Mesothelial cell of epicardium (in vitro differentiated cells): ENCODE results near the gene ABCB1. TPM values are rescaled to one million over a fixed set of nuclear protein-coding genes. Genes with fewer than 3 reads are reported as not detected.

Experiments
- DNase-seq, 2 experiments: peaks; one replicate each; pipeline ENCODE4 v3.0.0; 2021; ENCODE audit warnings: low spot score in 2 of 2; ENCODE audit not compliant: unreplicated experiment in 2 of 2
- H3K27ac Mint-ChIP-seq: 2 replicates; pipeline ENCODE4 v1.8.0; 2021; ENCODE audit warnings: mixed read lengths
- H3K27me3 Mint-ChIP-seq: 2 replicates; pipeline ENCODE4 v1.8.0; 2021; ENCODE audit warnings: low read depth, mixed read lengths
- H3K36me3 Mint-ChIP-seq: 2 replicates; pipeline ENCODE4 v1.8.0; 2021; ENCODE audit warnings: mixed read lengths
- H3K4me1 Mint-ChIP-seq: 2 replicates; pipeline ENCODE4 v1.8.0; 2021; ENCODE audit warnings: mixed read lengths
- H3K4me3 Mint-ChIP-seq: 2 replicates; pipeline ENCODE4 v1.8.0; 2021; ENCODE audit warnings: mild to moderate bottlenecking, moderate library complexity, mixed read lengths
- H3K9me3 Mint-ChIP-seq: 2 replicates; pipeline ENCODE4 v1.8.0; 2021; ENCODE audit warnings: mixed read lengths
- CTCF ChIP-seq: fragments of 200-600 bp; sonication (generic); IDR thresholded peaks from one replicate; pipeline ENCODE4 v1.5.0; 2021; ENCODE audit warnings: antibody characterized with exemption; ENCODE audit not compliant: unreplicated experiment
- total RNA-seq: library from RNA; stranded (reverse); gene quantifications from 3 replicates; pipeline ENCODE4 v1.2.1, GENCODE V29; 2021

The ABCB1 gene
- total RNA-seq, 1 donor from 2014 or later, result 1.5 TPM

- no peaks in the 10 kb centered on the region for H3K27me3 Mint-ChIP-seq
- H3K4me1 Mint-ChIP-seq, result peaks cover 16% of the 10 kb centered on the region
These were observed 70.6 kb downstream of the ABCB1 start for GRCh38 chr7:87530126-87530525.

GRCh38 chr7:87528730-87529129, 72.0 kb downstream of the ABCB1 start:
- Mint-ChIP-seq H3K9me3 (peaks cover 9% of the 10 kb centered on the region), H3K36me3 (no peaks in the 10 kb centered on the region), H3K4me3 (no peak overlapping the region), H3K4me1 (peaks cover 16% of the 10 kb centered on the region), H3K27ac (no peak overlapping the region), H3K27me3 (no peaks in the 10 kb centered on the region)
- no peak for TF ChIP-seq CTCF
- no peak for DNase-seq

More at GRCh38 chr7:87530126-87530525, 70.6 kb downstream of the ABCB1 start:
- DNase-seq, result no peak
- Mint-ChIP-seq H3K4me3 (no peak overlapping the region), H3K9me3 (peaks cover 9% of the 10 kb centered on the region), H3K27ac (no peak overlapping the region), H3K36me3 (no peaks in the 10 kb centered on the region)
- no peak for TF ChIP-seq CTCF

GRCh38 chr7:87518735-87519134, 81.9 kb downstream of the ABCB1 start:
- Mint-ChIP-seq H3K27ac (no peak overlapping the region), H3K9me3 (no peaks in the 10 kb centered on the region), H3K27me3 (no peaks in the 10 kb centered on the region), H3K4me1 (no peaks in the 10 kb centered on the region), H3K4me3 (no peak overlapping the region), H3K36me3 (no peaks in the 10 kb centered on the region)
- TF ChIP-seq CTCF, result no peak
- no peak for DNase-seq

GRCh38 chr7:87517891-87518290, 82.8 kb downstream of the ABCB1 start:
- Mint-ChIP-seq H3K4me3 (no peak overlapping the region), H3K4me1 (no peaks in the 10 kb centered on the region), H3K27ac (no peak overlapping the region), H3K27me3 (no peaks in the 10 kb centered on the region), H3K9me3 (no peaks in the 10 kb centered on the region), H3K36me3 (no peaks in the 10 kb centered on the region)
- no peak for DNase-seq
- TF ChIP-seq CTCF, result no peak

- DNase-seq, result no peak
- Mint-ChIP-seq H3K36me3 (no peaks in the 10 kb centered on the region), H3K27me3 (no peaks in the 10 kb centered on the region), H3K9me3 (no peaks in the 10 kb centered on the region), H3K27ac (no peak overlapping the region), H3K4me1 (no peaks in the 10 kb centered on the region), H3K4me3 (no peak overlapping the region)
- no peak for TF ChIP-seq CTCF
These were observed 83.4 kb downstream of the ABCB1 start for GRCh38 chr7:87517136-87517815.
